GM19239 (cell line): ENCODE measurements around the gene VSIG1.

Source experiments
- DNase-seq: peaks from one replicate; pipeline ENCODE4 v3.0.0; 2011; ENCODE audit warnings: low spot score; ENCODE audit not compliant: insufficient read length
- FAIRE-seq: peaks from 2 replicates; lab custom pipeline; 2011; peaks lifted over from hg19 to GRCh38; lab: Jason Lieb, UNC

Gene VSIG1

GRCh38 chrX:108044554-108045256 is at the start of gene VSIG1:
TSS of gene VSIG1 (plus strand) at chrX:108045065. CDS start at chrX:108045131, 66 bp downstream.
- FAIRE-seq (no peak), DNase-seq (no peak)

- FAIRE-seq (no peak), DNase-seq (no peak)
These were observed 48.7 kb upstream of the VSIG1 start for GRCh38 chrX:107996124-107996523.

DNA sequence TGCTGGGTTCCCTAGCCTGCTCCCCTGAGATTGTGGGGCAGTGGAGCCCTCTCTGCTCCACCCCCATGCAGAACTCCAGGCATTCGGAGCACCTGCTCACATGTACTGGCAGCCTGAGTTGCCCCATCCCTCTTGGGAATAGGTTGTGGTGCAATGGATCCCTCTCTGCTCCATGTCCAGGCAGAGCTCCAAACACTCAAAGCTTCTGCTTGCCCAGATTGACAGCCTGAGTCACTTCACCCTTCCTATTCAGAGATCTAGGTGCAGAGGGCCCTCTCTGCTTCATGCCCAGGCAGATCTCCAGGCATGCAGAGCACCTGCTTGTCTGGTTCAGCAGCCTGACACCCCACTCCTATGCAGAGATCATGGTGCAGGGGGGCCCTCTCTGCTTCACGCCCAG is 44.1 kb upstream of the VSIG1 start:
- DNase-seq (no peak), FAIRE-seq (no peak)

GRCh38 chrX:108001218-108001814 is 43.5 kb upstream of the VSIG1 start:
- DNase-seq = no peak
- peak; percentile 18 for FAIRE-seq

DNA sequence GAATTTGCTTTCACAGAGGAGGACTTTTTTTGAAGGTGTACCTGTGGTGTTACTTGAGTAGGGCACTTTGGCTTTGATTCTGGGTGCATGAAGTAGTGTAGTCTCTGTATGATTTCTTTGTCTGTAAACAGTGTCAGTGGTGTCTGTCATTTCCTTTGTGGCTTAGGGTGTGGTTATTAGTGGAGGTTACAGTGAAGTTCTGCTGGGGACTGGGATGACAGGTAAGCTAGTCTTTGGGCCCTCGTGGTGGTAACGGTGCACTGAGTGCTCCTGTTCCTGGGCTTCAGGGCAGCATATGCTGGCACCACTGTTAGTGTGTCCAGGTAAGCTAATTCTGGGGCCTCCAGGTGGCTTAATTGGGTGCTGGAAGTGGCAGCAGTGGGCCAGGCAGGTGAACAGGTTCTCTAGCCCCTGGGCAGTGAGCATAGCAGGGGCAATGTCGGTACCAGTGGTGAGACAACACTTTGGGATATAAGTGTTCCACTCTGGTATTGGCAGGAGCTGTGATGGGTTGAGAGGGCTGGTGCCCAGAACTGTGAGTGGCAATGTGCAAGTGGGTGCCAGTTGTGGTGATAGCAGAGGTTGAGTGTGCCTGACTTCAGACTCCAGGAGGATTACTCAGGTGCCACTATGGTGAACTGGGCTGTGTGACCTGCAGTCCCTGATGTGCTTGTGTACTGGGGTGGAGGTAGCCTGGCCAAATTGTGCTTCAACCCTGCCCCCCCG is 26.0 kb upstream of the VSIG1 start:
- FAIRE-seq (no peak), DNase-seq (no peak)

DNA sequence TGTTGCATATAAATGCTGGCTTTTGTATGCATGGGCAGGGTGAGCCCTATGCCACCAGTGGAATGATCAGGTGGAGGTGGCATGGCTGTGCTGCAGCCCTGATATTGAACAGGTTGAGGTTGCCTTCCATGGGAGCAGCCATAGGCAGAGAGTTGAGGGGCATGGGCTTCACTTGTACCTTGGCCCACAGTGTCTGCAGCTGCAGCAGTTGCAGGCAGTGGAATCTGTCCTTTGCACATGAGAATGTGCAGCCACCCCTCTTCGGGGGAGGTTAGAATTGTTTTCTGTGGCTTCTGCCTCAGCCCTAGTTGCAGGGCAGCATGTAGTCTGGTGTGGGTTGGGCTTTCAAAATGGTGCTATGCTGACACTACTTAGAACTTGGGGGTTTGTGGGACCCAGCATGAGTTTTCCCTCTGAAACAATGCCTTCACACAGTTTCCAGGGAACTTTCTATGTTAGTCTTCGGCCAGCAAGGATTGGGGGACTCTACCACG is 25.4 kb upstream of the VSIG1 start:
- DNase-seq (no peak), FAIRE-seq (peak; percentile 53)

DNA sequence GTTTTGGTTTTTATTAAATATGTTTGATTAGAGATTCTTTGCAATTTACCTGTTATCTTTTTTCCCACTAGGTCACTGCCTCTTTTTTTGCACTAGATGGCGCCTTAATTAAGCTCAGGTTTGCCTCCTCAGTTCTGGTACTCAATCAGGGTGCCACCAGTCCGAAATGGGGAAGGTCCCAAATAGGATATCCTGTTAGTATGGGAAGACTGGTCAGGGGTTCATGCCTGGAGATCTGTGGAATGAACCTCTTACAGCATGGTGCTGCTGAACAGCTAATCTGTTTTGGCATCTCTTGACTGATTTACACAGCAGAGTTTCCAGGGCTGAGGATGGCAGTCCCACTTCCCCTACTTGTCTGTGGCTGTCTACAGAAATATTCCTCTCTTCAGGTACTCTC is 24.2 kb upstream of the VSIG1 start:
- FAIRE-seq (peak; percentile 68), DNase-seq (no peak)

GRCh38 chrX:108022491-108023089 is 22.3 kb upstream of the VSIG1 start:
- DNase-seq (no peak), FAIRE-seq (no peak)

GRCh38 chrX:108025376-108025775 is 19.5 kb upstream of the VSIG1 start:
- no peak for DNase-seq
- FAIRE-seq = no peak

- DNase-seq = no peak
- no peak for FAIRE-seq
These were observed 18.8 kb upstream of the VSIG1 start for GRCh38 chrX:108025954-108026600.

DNA sequence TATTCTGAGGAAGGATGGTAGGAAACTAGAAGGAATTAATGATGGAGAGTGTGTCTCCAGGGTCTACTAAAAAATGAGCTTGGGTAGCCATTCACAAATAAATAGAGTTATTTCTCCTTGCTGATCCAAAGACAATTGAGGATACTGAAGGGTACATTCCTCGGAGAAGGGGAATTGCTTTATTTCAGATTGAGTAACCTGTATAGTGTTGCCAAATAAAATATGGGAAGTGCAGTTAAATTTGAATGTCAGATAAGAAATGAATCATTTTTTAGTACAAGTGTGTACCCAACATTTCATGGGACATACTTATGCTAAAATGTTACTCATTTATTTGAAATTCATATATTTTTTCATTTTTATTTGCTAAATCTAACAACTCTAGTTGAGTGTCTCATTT is 16.0 kb upstream of the VSIG1 start:
- DNase-seq (no peak), FAIRE-seq (no peak)

GRCh38 chrX:108029928-108030711 is 14.7 kb upstream of the VSIG1 start:
- FAIRE-seq (no peak), DNase-seq (no peak)

- FAIRE-seq = no peak
- no peak for DNase-seq
These were observed 11.9 kb upstream of the VSIG1 start for GRCh38 chrX:108032944-108033343.

DNA sequence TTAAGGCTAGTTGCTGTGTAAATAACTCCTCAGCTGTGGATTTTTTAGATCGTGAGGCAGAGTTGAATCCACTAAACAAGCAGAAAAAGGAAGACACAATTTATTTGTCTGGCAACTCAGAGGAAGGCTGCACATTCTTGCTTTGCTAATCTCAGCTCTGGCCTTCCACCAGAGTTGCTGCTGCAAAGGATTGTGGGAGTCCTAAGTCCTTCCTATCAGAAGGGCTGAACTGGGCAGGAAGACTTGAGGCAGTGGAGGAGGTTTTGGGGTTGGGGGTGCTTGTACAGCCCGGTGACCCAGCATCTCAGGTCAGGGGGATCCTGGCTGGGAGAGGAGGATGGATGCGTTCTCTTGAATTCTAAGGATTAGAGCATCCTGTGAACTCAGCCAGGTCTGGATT is 11.0 kb upstream of the VSIG1 start:
- DNase-seq (no peak), FAIRE-seq (no peak)

GRCh38 chrX:108034725-108035124 is 10.1 kb upstream of the VSIG1 start:
- FAIRE-seq (no peak), DNase-seq (no peak)

- no peak for DNase-seq
These were observed 8.4 kb upstream of the VSIG1 start for GRCh38 chrX:108036298-108036973.

GRCh38 chrX:108049649-108050048 is 4.8 kb downstream of the VSIG1 start:
- DNase-seq (no peak), FAIRE-seq (no peak)

More at GRCh38 chrX:108036298-108036973, 8.4 kb upstream of the VSIG1 start:
- FAIRE-seq = no peak

DNA sequence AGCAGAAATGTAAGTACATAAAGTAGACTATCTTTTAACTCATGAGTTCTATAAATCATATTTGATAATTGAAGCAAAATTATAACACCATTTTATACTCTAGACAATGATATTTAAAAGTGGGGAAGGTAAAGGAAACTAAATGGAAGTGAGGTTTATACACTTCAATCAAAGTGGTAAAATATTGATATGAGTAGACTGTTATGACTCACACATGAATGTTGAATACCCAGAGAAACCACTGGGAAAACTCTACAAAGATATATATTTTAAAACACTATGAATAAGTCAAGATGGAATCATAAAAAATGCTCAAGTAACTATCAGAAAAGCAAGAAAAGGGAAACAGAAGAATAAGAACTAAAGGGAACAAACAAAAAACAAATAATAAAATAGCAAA is 8.4 kb downstream of the VSIG1 start:
- FAIRE-seq (no peak), DNase-seq (no peak)

DNA sequence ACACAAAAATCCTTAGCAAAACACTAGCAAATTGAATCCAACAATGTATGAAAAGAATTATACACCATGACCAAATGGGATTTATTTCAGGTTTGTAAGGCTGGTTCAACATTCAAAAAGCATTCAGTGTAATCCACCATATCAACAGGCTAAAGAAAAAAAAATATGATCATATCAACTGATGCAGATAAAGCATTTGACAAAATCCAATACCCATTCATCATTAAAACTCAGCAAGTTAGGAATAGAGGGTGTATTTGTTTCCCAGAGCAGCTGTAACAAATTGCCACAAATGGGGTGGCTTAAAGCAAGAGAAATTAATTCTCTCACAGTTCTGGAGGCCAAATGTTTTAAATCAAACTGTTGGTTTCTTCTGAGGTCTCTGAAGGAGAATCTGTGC is 10.7 kb downstream of the VSIG1 start:
- FAIRE-seq (no peak), DNase-seq (no peak)
